Non-pigmented ciliary epithelial cell (primary cell): ENCODE measurements around the gene KRT83.

Source experiments
- DNase-seq: peaks from one replicate; pipeline ENCODE4 v3.0.0-alpha.2; 2010; ENCODE audit warnings: low read depth

KRT83 gene

GRCh38 chr12:52320784-52321400 lies at the start of gene KRT83:
Gene KRT83, minus strand, starts transcription at chr12:52321398. Its CDS starts 63 bp downstream, at chr12:52321335.
- DNase-seq = no peak

GRCh38 chr12:52369809-52370208 lies 48.6 kb upstream of the KRT83 start:
- DNase-seq = no peak

GRCh38 chr12:52369211-52369610 lies 48.0 kb upstream of the KRT83 start:
- no peak for DNase-seq

GRCh38 chr12:52368508-52368907 lies 47.3 kb upstream of the KRT83 start:
- DNase-seq = no peak

GRCh38 chr12:52367876-52368275 lies 46.7 kb upstream of the KRT83 start:
- DNase-seq = no peak

- no peak for DNase-seq
Observed at GRCh38 chr12:52366738-52367485, 45.7 kb upstream of the KRT83 start, which contains the start of gene KRT85. Gene KRT85, minus strand, starts transcription at chr12:52367481. Its CDS starts 76 bp downstream, at chr12:52367405.

- no peak for DNase-seq
Observed at GRCh38 chr12:52364901-52365489, 43.8 kb upstream of the KRT83 start.

- DNase-seq = no peak
Observed at GRCh38 chr12:52364061-52364460, 42.9 kb upstream of the KRT83 start.

GRCh38 chr12:52363111-52363679 lies 42.0 kb upstream of the KRT83 start:
- DNase-seq = no peak

- no peak for DNase-seq
Observed at GRCh38 chr12:52362118-52362726, 41.0 kb upstream of the KRT83 start.

- no peak for DNase-seq
Observed at GRCh38 chr12:52361553-52361952, 40.4 kb upstream of the KRT83 start.

GRCh38 chr12:52360663-52361271 lies 39.6 kb upstream of the KRT83 start:
- no peak for DNase-seq

GRCh38 chr12:52360106-52360662 lies 39.0 kb upstream of the KRT83 start:
- no peak for DNase-seq

- DNase-seq = no peak
Observed at GRCh38 chr12:52359621-52360061, 38.4 kb upstream of the KRT83 start.

GRCh38 chr12:52358575-52359350 lies 37.6 kb upstream of the KRT83 start:
- no peak for DNase-seq

GRCh38 chr12:52356762-52357580 lies 35.8 kb upstream of the KRT83 start:
- DNase-seq = no peak

- DNase-seq = no peak
Observed at GRCh38 chr12:52356031-52356761, 35.0 kb upstream of the KRT83 start.

- no peak for DNase-seq
Observed at GRCh38 chr12:52355176-52355575, 34.0 kb upstream of the KRT83 start.

- no peak for DNase-seq
Observed at GRCh38 chr12:52354200-52354599, 33.0 kb upstream of the KRT83 start.
